Measurements from ENCODE around the gene TRIP10.

The TRIP10 gene

GRCh38 chr19:6717441-6717971 lies 22.0 kb upstream of the TRIP10 start:
- no peak overlapping the region for H2BK12ac ChIP-seq (ENCODE audit: low read length in 2 of 2)
- peaks cover 3 to 31% of the 10 kb centered on the region in 2 experiments for H3K36me3 ChIP-seq (ENCODE audit: control insufficient read depth in 1 of 2, insufficient read depth in 2 of 2, low read depth in 1 of 2, low read length in 2 of 2)
- H3K4ac ChIP-seq (ENCODE audit: low read depth in 1 of 2, low read length in 2 of 2), result no peak overlapping the region
- H3K9me3 ChIP-seq (ENCODE audit: control insufficient read depth, low read length), result no peaks in the 10 kb centered on the region
- no peak overlapping the region for H2BK5ac ChIP-seq (ENCODE audit: low read depth, low read length, poor library complexity, severe bottlenecking)
- no peak overlapping the region for H3K18ac ChIP-seq (ENCODE audit: low read depth in 1 of 2, low read length in 2 of 2)
- H3K27me3 ChIP-seq (ENCODE audit: control insufficient read depth in 1 of 2, insufficient read depth in 1 of 2, low read length in 2 of 2), result peaks cover 0 to 6% of the 10 kb centered on the region in 2 experiments
- peaks cover 5% of the 10 kb centered on the region for H3K4me1 ChIP-seq (ENCODE audit: control insufficient read depth, insufficient read depth, low read depth, low read length)
- H3K14ac ChIP-seq (ENCODE audit: low read length in 2 of 2), result no peak overlapping the region
- H3K27ac ChIP-seq (ENCODE audit: low read length, poor library complexity, severe bottlenecking), result no peak overlapping the region
- no peak overlapping the region for H2BK15ac ChIP-seq (ENCODE audit: low read depth, poor library complexity, severe bottlenecking)
- H3K4me3 ChIP-seq (ENCODE audit: insufficient read depth in 1 of 2, low read depth in 1 of 2, low read length in 2 of 2), result no peak overlapping the region
- no peaks in the 10 kb centered on the region for H3K79me1 ChIP-seq (replicated peaks; ENCODE audit: low read length, poor library complexity, severe bottlenecking)
- H4K91ac ChIP-seq (ENCODE audit: low read length), result no peak overlapping the region
- H3K4me2 ChIP-seq (ENCODE audit: low read length, poor library complexity, severe bottlenecking), result no peak overlapping the region
- H4K8ac ChIP-seq (ENCODE audit: low read length), result peak overlapping the region; percentile 19
- no peak overlapping the region for H3K23ac ChIP-seq (ENCODE audit: low read length in 2 of 2)
- H3K9ac ChIP-seq (ENCODE audit: low read length), result no peak overlapping the region
- 77% methylated on average over 4 of the region's 4 CpGs for WGBS
- no peak overlapping the region for H2AK5ac ChIP-seq (ENCODE audit: low read length, severe bottlenecking)
- H2AFZ ChIP-seq (ENCODE audit: low read depth, low read length), result no peak overlapping the region
- no peak overlapping the region for H2BK120ac ChIP-seq (ENCODE audit: low read depth, low read length)
- peak; percentile 13 for DNase-seq

GRCh38 chr19:6718111-6718740 lies 21.3 kb upstream of the TRIP10 start:
- H2BK12ac ChIP-seq (ENCODE audit: low read length in 2 of 2), result no peak overlapping the region
- H3K9ac ChIP-seq (ENCODE audit: low read length), result no peak overlapping the region
- H2AFZ ChIP-seq (ENCODE audit: low read depth, low read length), result no peak overlapping the region
- no peaks in the 10 kb centered on the region for H3K79me1 ChIP-seq (replicated peaks; ENCODE audit: low read length, poor library complexity, severe bottlenecking)
- H3K4me1 ChIP-seq (ENCODE audit: control insufficient read depth, insufficient read depth, low read depth, low read length), result peaks cover 8% of the 10 kb centered on the region
- H3K23ac ChIP-seq (ENCODE audit: low read length in 2 of 2), result no peak overlapping the region
- no peaks in the 10 kb centered on the region for H3K9me3 ChIP-seq (ENCODE audit: control insufficient read depth, low read length)
- H3K4me2 ChIP-seq (ENCODE audit: low read length, poor library complexity, severe bottlenecking), result no peak overlapping the region
- H3K4me3 ChIP-seq (ENCODE audit: insufficient read depth in 1 of 2, low read depth in 1 of 2, low read length in 2 of 2), result no peak overlapping the region
- no peak overlapping the region for H3K18ac ChIP-seq (ENCODE audit: low read depth in 1 of 2, low read length in 2 of 2)
- DNase-seq, result no peak
- 82% methylated on average over 23 of the region's 23 CpGs for WGBS
- no peak overlapping the region for H3K27ac ChIP-seq (ENCODE audit: low read length, poor library complexity, severe bottlenecking)
- peaks cover 3 to 24% of the 10 kb centered on the region in 2 experiments for H3K36me3 ChIP-seq (ENCODE audit: control insufficient read depth in 1 of 2, insufficient read depth in 2 of 2, low read depth in 1 of 2, low read length in 2 of 2)
- peaks cover 0 to 6% of the 10 kb centered on the region in 2 experiments for H3K27me3 ChIP-seq (ENCODE audit: control insufficient read depth in 1 of 2, insufficient read depth in 1 of 2, low read length in 2 of 2)
- no peak overlapping the region for H3K14ac ChIP-seq (ENCODE audit: low read length in 2 of 2)
- H2AK5ac ChIP-seq (ENCODE audit: low read length, severe bottlenecking), result no peak overlapping the region
- H2BK5ac ChIP-seq (ENCODE audit: low read depth, low read length, poor library complexity, severe bottlenecking), result no peak overlapping the region
- no peak overlapping the region for H3K4ac ChIP-seq (ENCODE audit: low read depth in 1 of 2, low read length in 2 of 2)
- no peak overlapping the region for H4K8ac ChIP-seq (ENCODE audit: low read length)
- H4K91ac ChIP-seq (ENCODE audit: low read length), result no peak overlapping the region
- H2BK120ac ChIP-seq (ENCODE audit: low read depth, low read length), result no peak overlapping the region
- H2BK15ac ChIP-seq (ENCODE audit: low read depth, poor library complexity, severe bottlenecking), result no peak overlapping the region

- Histone ChIP-seq H2AK5ac (ENCODE audit: low read length, severe bottlenecking) (no peak overlapping the region), H3K27me3 (ENCODE audit: control insufficient read depth in 1 of 2, insufficient read depth in 1 of 2, low read length in 2 of 2) (peaks cover 0 to 6% of the 10 kb centered on the region in 2 experiments), H2BK120ac (ENCODE audit: low read depth, low read length) (no peak overlapping the region), H3K4ac (ENCODE audit: low read depth in 1 of 2, low read length in 2 of 2) (no peak overlapping the region), H4K91ac (ENCODE audit: low read length) (no peak overlapping the region), H2BK5ac (ENCODE audit: low read depth, low read length, poor library complexity, severe bottlenecking) (no peak overlapping the region), H2AFZ (ENCODE audit: low read depth, low read length) (no peak overlapping the region), H3K18ac (ENCODE audit: low read depth in 1 of 2, low read length in 2 of 2) (no peak overlapping the region), H3K23ac (ENCODE audit: low read length in 2 of 2) (no peak overlapping the region), H3K9ac (ENCODE audit: low read length) (peak overlapping the region; percentile 69), H3K4me1 (ENCODE audit: control insufficient read depth, insufficient read depth, low read depth, low read length) (peaks cover 11% of the 10 kb centered on the region), H4K8ac (ENCODE audit: low read length) (no peak overlapping the region), H2BK12ac (ENCODE audit: low read length in 2 of 2) (no peak overlapping the region), H3K4me2 (ENCODE audit: low read length, poor library complexity, severe bottlenecking) (no peak overlapping the region), H2BK15ac (ENCODE audit: low read depth, poor library complexity, severe bottlenecking) (no peak overlapping the region), H3K14ac (ENCODE audit: low read length in 2 of 2) (no peak overlapping the region), H3K27ac (ENCODE audit: low read length, poor library complexity, severe bottlenecking) (no peak overlapping the region), H3K4me3 (ENCODE audit: insufficient read depth in 1 of 2, low read depth in 1 of 2, low read length in 2 of 2) (peak overlapping the region in 1 of 2 experiments; percentile 85), H3K9me3 (ENCODE audit: control insufficient read depth, low read length) (no peaks in the 10 kb centered on the region), H3K36me3 (ENCODE audit: control insufficient read depth in 1 of 2, insufficient read depth in 2 of 2, low read depth in 1 of 2, low read length in 2 of 2) (peaks cover 3 to 23% of the 10 kb centered on the region in 2 experiments), H3K79me1 (replicated peaks; ENCODE audit: low read length, poor library complexity, severe bottlenecking) (no peaks in the 10 kb centered on the region)
- WGBS, result 87% methylated on average over 21 of the region's 21 CpGs
- peak; percentile 11 for DNase-seq
Observed at GRCh38 chr19:6718741-6719539, 20.5 kb upstream of the TRIP10 start.

GRCh38 chr19:6719540-6719861 lies 20.0 kb upstream of the TRIP10 start:
- H3K9ac ChIP-seq (ENCODE audit: low read length), result peak overlapping the region; percentile 69
- H3K4me2 ChIP-seq (ENCODE audit: low read length, poor library complexity, severe bottlenecking), result no peak overlapping the region
- no peak overlapping the region for H3K23ac ChIP-seq (ENCODE audit: low read length in 2 of 2)
- no peak overlapping the region for H3K27ac ChIP-seq (ENCODE audit: low read length, poor library complexity, severe bottlenecking)
- H2BK5ac ChIP-seq (ENCODE audit: low read depth, low read length, poor library complexity, severe bottlenecking), result no peak overlapping the region
- H2BK120ac ChIP-seq (ENCODE audit: low read depth, low read length), result no peak overlapping the region
- H3K9me3 ChIP-seq (ENCODE audit: control insufficient read depth, low read length), result no peaks in the 10 kb centered on the region
- H2AK5ac ChIP-seq (ENCODE audit: low read length, severe bottlenecking), result no peak overlapping the region
- no peak for DNase-seq
- peak overlapping the region in 1 of 2 experiments; percentile 85 for H3K4me3 ChIP-seq (ENCODE audit: insufficient read depth in 1 of 2, low read depth in 1 of 2, low read length in 2 of 2)
- H2BK15ac ChIP-seq (ENCODE audit: low read depth, poor library complexity, severe bottlenecking), result no peak overlapping the region
- H4K8ac ChIP-seq (ENCODE audit: low read length), result no peak overlapping the region
- no peaks in the 10 kb centered on the region for H3K79me1 ChIP-seq (replicated peaks; ENCODE audit: low read length, poor library complexity, severe bottlenecking)
- H3K27me3 ChIP-seq (ENCODE audit: control insufficient read depth in 1 of 2, insufficient read depth in 1 of 2, low read length in 2 of 2), result peaks cover 0 to 6% of the 10 kb centered on the region in 2 experiments
- H3K14ac ChIP-seq (ENCODE audit: low read length in 2 of 2), result no peak overlapping the region
- no peak overlapping the region for H2AFZ ChIP-seq (ENCODE audit: low read depth, low read length)
- 91% methylated on average over 6 of the region's 6 CpGs for WGBS
- no peak overlapping the region for H3K4ac ChIP-seq (ENCODE audit: low read depth in 1 of 2, low read length in 2 of 2)
- peaks cover 3 to 19% of the 10 kb centered on the region in 2 experiments for H3K36me3 ChIP-seq (ENCODE audit: control insufficient read depth in 1 of 2, insufficient read depth in 2 of 2, low read depth in 1 of 2, low read length in 2 of 2)
- peaks cover 12% of the 10 kb centered on the region for H3K4me1 ChIP-seq (ENCODE audit: control insufficient read depth, insufficient read depth, low read depth, low read length)
- no peak overlapping the region for H3K18ac ChIP-seq (ENCODE audit: low read depth in 1 of 2, low read length in 2 of 2)
- no peak overlapping the region for H2BK12ac ChIP-seq (ENCODE audit: low read length in 2 of 2)
- H4K91ac ChIP-seq (ENCODE audit: low read length), result no peak overlapping the region

Measured in mesenchymal stem cell (in vitro differentiated cells and primary cell).